T-helper 22 cell (primary cell): Measurements from ENCODE around the gene FEV.

Source experiments
- DNase-seq: peaks from one replicate; pipeline ENCODE4 v3.0.0-alpha.2; 2020; ENCODE audit warnings: low read depth

Gene FEV

DNA sequence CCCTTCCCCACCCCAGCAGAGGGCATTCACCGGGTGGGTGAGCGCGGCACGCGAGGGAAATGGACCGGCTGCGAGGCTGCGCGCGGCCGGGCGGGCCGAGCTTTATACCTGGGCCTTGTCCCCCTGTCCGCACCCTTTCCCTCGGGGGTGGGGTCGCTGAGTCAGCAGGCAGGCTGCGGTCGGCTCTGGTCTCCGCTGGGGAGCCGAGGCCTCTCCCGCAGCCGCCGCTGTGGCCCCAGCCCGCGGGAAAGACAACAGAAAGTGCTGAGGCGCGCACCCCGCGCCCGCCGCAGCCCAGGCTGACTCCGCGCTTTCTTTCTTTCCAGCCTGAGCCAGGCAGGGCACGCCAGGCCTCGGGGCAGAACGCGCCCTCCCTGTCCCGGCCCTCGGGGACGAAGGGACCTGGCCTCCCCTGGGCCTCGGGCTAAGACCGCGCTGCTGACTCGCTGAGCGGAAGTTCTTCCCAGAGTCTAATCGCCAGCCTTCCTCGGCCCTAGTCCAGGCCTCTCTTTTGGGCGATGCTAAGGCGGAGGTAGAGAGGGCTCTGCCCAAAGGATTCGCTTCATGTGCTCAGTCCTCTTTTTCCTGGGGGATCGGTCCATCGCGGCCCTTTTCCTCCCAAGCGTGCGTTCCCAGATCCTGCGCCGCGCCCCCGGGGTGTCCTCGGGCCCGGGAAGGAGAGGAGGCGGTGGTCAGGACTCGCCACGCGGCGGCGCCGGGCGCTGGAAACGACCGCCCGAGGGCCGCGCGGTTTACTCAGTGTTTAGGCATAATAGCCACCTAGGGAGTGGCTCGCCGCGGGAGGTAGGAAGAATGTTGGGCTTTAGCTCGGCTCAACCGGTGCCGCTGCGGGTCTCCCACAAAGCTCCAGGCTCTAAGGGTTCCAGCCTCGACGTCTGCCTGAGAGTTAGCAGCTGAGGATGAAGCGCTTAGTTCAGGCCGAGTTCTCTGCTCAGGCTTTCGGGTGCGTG lies 8.6 kb upstream of the FEV start, which contains the start of gene CRYBA2:
Gene CRYBA2, minus strand, starts transcription at position 78 of the 971 bp plus-strand sequence. CDS start 246 bp downstream, outside the sequence.
- DNase-seq = no peak

DNA sequence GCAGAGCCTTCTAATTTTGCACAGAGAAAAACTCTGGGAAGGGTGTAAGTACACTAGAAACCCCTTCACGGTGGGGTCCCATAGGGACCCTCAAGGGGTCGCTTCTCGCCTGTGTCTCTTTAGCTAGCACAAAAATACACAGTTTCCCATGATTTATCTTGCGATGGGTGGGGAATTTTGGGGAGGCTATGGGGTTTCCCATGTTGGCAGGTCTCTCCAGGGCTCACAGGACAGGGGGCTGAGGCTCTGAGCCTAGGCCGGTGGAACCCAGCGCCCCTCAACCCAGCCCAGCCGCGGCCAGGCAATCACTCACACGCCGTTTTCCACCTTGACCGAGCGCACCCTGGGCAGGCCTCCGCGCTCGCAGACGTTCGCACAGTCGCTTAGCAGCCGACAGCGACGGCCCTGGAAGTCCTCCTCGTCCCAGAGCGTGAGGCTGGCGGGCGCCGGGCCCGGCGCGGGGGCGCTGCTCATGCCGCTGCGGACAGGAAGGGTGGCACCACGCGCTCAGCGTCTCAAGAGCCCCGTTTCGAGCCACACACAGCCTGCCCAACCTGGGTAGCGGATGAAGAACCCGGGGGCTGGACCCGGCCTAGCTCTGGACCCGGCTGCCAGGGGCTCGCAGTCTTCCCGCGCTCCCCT lies 7.8 kb upstream of the FEV start:
- no peak for DNase-seq

GRCh38 chr2:218992196-218992595 lies 7.2 kb upstream of the FEV start:
- DNase-seq = no peak

DNA sequence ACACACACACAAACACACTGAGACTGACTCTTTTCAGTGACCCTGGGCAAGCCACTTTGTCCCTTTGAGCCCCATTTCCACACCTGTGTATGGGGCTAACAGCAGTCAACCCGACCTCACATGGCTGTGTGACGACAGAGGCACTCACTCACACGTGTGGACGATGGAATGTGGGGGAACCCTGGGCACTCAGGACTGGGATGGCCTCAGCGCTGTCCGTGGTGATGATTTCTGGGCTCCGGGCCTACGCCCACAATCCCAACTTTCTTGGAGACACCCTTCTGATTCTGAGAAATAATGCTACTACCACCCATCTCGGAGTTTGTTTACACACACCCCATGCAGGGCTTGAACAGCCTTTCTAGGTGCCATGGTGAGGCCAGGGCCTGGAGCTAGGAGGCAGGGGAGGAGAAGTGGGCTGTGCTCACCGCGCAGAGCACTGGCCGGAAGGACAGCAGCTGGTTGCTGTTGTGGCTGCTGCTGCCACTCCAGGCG lies 6.7 kb upstream of the FEV start:
- DNase-seq = no peak

GRCh38 chr2:218990612-218991011 lies 5.6 kb upstream of the FEV start:
- no peak for DNase-seq

DNA sequence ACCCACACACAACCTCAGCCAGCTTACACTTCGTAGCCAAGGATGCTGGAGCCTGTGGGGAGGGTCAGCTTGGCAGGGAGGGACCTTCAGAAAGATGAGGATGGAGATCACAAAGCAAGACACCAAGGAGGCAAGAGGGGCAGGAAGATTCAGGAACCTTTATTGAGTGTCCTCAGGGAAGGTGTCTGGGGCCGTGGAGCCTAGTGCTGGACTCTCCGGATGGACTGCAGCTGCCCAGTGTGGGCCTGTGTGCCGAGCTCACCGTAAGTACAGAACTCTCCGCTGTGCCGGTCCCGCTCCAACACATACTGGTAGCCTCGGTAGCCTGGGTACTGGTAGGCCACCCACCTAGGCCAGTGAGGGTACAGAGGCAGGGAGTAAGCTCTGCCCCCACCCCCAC lies 5.1 kb upstream of the FEV start:
- DNase-seq = no peak

- DNase-seq = no peak
Measured at GRCh38 chr2:218988650-218989049, 3.7 kb upstream of the FEV start.

DNA sequence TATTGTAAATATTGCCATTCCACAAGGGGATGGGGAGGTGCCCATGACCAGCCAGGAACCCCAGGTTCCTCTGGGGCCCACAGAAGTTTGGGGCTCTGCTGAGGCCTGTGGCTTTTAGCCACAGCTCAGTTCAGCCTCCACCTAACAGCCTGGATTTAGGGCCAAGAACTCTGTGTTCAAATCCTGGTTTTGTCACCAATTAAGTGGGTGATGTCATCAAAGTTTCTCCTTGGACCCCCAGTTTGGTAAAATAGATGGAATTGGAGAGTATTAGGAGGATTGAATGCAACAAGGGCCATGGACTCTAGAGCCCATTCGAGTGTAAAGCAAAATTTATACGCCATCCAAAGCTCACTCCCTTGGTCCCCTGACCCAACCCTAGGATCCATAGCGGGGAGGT lies 3.2 kb upstream of the FEV start:
- DNase-seq = no peak

- no peak for DNase-seq
Measured at GRCh38 chr2:218986148-218986761, 1.3 kb upstream of the FEV start.

GRCh38 chr2:218985325-218986091 lies 524 bp upstream of the FEV start:
- no peak for DNase-seq

DNA sequence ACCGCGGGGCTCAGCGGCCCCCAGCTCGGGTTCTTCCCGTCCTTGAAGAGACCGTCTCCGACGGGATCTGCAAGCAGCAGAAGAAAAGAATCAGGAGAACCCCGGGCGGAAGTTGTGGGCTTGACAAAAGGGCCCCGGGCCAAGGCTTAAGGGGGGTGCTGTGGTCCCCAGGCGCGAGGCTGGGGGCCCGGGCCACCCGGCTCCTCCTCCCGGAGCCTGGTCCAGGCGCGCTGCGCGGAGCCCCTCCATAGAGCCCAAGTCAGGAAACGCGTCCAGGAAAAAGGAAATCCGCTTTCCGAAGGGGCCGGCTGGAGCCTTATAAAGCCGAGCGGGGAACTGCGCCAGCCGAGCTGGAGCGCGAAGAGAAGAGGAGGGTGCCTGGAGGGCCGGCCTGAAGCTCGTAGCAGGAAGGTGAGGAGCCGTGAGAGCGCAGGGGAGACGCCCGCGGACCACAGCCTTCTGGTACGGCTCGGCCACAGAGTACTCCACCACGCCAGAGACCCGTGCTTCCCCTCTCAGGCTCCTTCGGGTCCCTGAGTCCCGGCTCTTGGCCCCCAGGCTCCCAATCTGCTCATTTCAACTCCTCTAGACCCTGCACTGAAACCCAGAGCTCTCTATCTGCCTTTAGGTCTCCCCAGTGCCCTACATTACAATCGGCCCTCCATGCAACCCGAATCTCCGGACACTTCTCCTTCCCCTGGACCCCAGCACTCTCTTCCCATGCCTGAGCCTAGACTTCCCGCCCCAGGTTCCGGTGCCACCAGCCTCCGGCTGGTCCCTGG lies 554 bp downstream of the FEV start:
- no peak for DNase-seq

DNA sequence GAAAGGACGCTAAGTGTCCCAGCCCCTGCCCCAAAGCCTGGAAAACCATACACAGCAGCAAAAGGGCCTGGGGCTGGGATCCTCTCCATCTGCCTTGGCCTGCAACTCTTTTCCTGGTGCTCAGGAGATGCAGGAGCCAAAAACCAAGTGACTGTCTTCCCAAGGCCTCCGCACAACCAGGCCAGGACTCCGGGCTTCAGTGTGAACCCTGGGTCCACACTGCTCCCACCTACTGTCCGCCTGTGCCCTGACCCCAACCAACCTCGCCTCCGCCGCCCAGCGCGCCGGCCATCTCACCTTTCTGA lies 1.1 kb downstream of the FEV start:
- DNase-seq = no peak

- DNase-seq = no peak
Measured at GRCh38 chr2:218983263-218983933, 1.6 kb downstream of the FEV start.

- no peak for DNase-seq
Measured at GRCh38 chr2:218982586-218983262, 2.3 kb downstream of the FEV start.

GRCh38 chr2:218981881-218982585 lies 3.0 kb downstream of the FEV start:
- no peak for DNase-seq

DNA sequence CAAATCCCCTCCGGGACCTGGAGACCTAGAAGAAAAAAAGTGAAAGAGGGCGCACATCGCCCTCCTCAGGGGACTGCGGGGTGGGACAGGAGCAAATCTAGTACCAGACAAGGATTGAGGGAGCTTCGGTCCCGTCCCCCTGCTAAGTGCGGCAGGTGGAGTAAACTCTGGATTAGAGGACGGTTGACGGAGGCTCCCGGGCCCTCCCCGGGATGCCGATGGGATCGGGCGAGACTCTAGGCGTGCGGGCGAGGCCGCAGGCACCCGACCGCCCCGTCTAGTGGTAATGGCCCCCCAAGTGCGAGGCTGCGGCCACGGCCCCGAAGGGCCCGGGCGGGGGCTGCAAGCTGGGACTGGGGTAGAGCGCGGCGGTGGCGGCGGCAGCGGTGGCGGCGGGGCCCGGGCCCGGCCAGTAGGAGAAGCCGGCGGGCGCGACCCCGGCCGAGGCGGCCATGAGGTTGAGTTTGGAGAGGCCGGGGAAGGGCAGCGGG lies 3.5 kb downstream of the FEV start:
- no peak for DNase-seq

GRCh38 chr2:218980735-218981389 lies 4.1 kb downstream of the FEV start:
- DNase-seq = no peak

GRCh38 chr2:218979846-218980734 lies 4.9 kb downstream of the FEV start:
- DNase-seq = peak; percentile 60
